ENCODE results near the gene CENPC.
"Not testable (repeated sequence)": the region's sequence is repeated elsewhere in the genome, so short reads cannot be mapped to it uniquely, and the experiment has no call there.

Gene CENPC

GRCh38 chr4:67524140-67524539 lies 21.2 kb downstream of the CENPC start:
- not testable (repeated sequence) for H3K4me3 ChIP-seq (ENCODE audit: low read depth, low read length); H3K27me3 ChIP-seq (ENCODE audit: control insufficient read depth, insufficient read depth, low read length); H3K9me3 ChIP-seq (ENCODE audit: control insufficient read depth, insufficient read depth, low read length); H3K27ac ChIP-seq (ENCODE audit: low read depth, low read length); H3K4me1 ChIP-seq (ENCODE audit: control insufficient read depth, insufficient read depth, low read length); H3K9ac ChIP-seq (ENCODE audit: low read depth, low read length)
- peaks cover 15% of the 10 kb centered on the region for H3K36me3 ChIP-seq (ENCODE audit: control insufficient read depth, insufficient read depth, low read length)

- Histone ChIP-seq H3K4me3 (ENCODE audit: low read depth, low read length) (no peak overlapping the region), H3K9me3 (ENCODE audit: control insufficient read depth, insufficient read depth, low read length) (no peaks in the 10 kb centered on the region), H3K9ac (ENCODE audit: low read depth, low read length) (no peak overlapping the region), H3K27me3 (ENCODE audit: control insufficient read depth, insufficient read depth, low read length) (no peaks in the 10 kb centered on the region), H3K4me1 (ENCODE audit: control insufficient read depth, insufficient read depth, low read length) (no peaks in the 10 kb centered on the region), H3K36me3 (ENCODE audit: control insufficient read depth, insufficient read depth, low read length) (peaks cover 14% of the 10 kb centered on the region), H3K27ac (ENCODE audit: low read depth, low read length) (no peak overlapping the region)
Observed at GRCh38 chr4:67522851-67523671, 22.2 kb downstream of the CENPC start.

GRCh38 chr4:67522230-67522629 lies 23.1 kb downstream of the CENPC start:
- no peak overlapping the region for H3K9ac ChIP-seq (ENCODE audit: low read depth, low read length)

GRCh38 chr4:67521506-67521905 lies 23.8 kb downstream of the CENPC start:
- Histone ChIP-seq H3K27ac (ENCODE audit: low read depth, low read length) (no peak overlapping the region), H3K27me3 (ENCODE audit: control insufficient read depth, insufficient read depth, low read length) (no peaks in the 10 kb centered on the region), H3K9me3 (ENCODE audit: control insufficient read depth, insufficient read depth, low read length) (no peaks in the 10 kb centered on the region), H3K4me1 (ENCODE audit: control insufficient read depth, insufficient read depth, low read length) (no peaks in the 10 kb centered on the region), H3K36me3 (ENCODE audit: control insufficient read depth, insufficient read depth, low read length) (peaks cover 23% of the 10 kb centered on the region), H3K4me3 (ENCODE audit: low read depth, low read length) (no peak overlapping the region), H3K9ac (ENCODE audit: low read depth, low read length) (no peak overlapping the region)

More at GRCh38 chr4:67522230-67522629, 23.1 kb downstream of the CENPC start:
- H3K27ac ChIP-seq (ENCODE audit: low read depth, low read length) = no peak overlapping the region
- no peaks in the 10 kb centered on the region for H3K27me3 ChIP-seq (ENCODE audit: control insufficient read depth, insufficient read depth, low read length)
- H3K4me1 ChIP-seq (ENCODE audit: control insufficient read depth, insufficient read depth, low read length) = no peaks in the 10 kb centered on the region
- peaks cover 17% of the 10 kb centered on the region for H3K36me3 ChIP-seq (ENCODE audit: control insufficient read depth, insufficient read depth, low read length)
- no peak overlapping the region for H3K4me3 ChIP-seq (ENCODE audit: low read depth, low read length)
- no peaks in the 10 kb centered on the region for H3K9me3 ChIP-seq (ENCODE audit: control insufficient read depth, insufficient read depth, low read length)

GRCh38 chr4:67520141-67520540 lies 25.2 kb downstream of the CENPC start:
- Histone ChIP-seq H3K36me3 (ENCODE audit: control insufficient read depth, insufficient read depth, low read length) (peaks cover 24% of the 10 kb centered on the region), H3K9ac (ENCODE audit: low read depth, low read length) (no peak overlapping the region)

GRCh38 chr4:67512501-67512900 lies 32.8 kb downstream of the CENPC start:
- Histone ChIP-seq H3K27me3 (ENCODE audit: control insufficient read depth, insufficient read depth, low read length) (no peaks in the 10 kb centered on the region), H3K4me1 (ENCODE audit: control insufficient read depth, insufficient read depth, low read length) (no peaks in the 10 kb centered on the region), H3K27ac (ENCODE audit: low read depth, low read length) (no peak overlapping the region), H3K4me3 (ENCODE audit: low read depth, low read length) (no peak overlapping the region), H3K9ac (ENCODE audit: low read depth, low read length) (no peak overlapping the region), H3K36me3 (ENCODE audit: control insufficient read depth, insufficient read depth, low read length) (peaks cover 77% of the 10 kb centered on the region), H3K9me3 (ENCODE audit: control insufficient read depth, insufficient read depth, low read length) (no peaks in the 10 kb centered on the region)

More at GRCh38 chr4:67520141-67520540, 25.2 kb downstream of the CENPC start:
- no peaks in the 10 kb centered on the region for H3K9me3 ChIP-seq (ENCODE audit: control insufficient read depth, insufficient read depth, low read length)
- no peaks in the 10 kb centered on the region for H3K4me1 ChIP-seq (ENCODE audit: control insufficient read depth, insufficient read depth, low read length)
- no peaks in the 10 kb centered on the region for H3K27me3 ChIP-seq (ENCODE audit: control insufficient read depth, insufficient read depth, low read length)
- H3K4me3 ChIP-seq (ENCODE audit: low read depth, low read length) = no peak overlapping the region
- H3K27ac ChIP-seq (ENCODE audit: low read depth, low read length) = no peak overlapping the region

GRCh38 chr4:67500373-67500772 lies 44.9 kb downstream of the CENPC start:
- no peaks in the 10 kb centered on the region for H3K27me3 ChIP-seq (ENCODE audit: control insufficient read depth, insufficient read depth, low read length)
- H3K4me3 ChIP-seq (ENCODE audit: low read depth, low read length) = no peak overlapping the region
- no peak overlapping the region for H3K27ac ChIP-seq (ENCODE audit: low read depth, low read length)
- peaks cover 12% of the 10 kb centered on the region for H3K36me3 ChIP-seq (ENCODE audit: control insufficient read depth, insufficient read depth, low read length)
- no peaks in the 10 kb centered on the region for H3K4me1 ChIP-seq (ENCODE audit: control insufficient read depth, insufficient read depth, low read length)
- no peaks in the 10 kb centered on the region for H3K9me3 ChIP-seq (ENCODE audit: control insufficient read depth, insufficient read depth, low read length)
- H3K9ac ChIP-seq (ENCODE audit: low read depth, low read length) = no peak overlapping the region

GRCh38 chr4:67499799-67500198 lies 45.5 kb downstream of the CENPC start:
- Histone ChIP-seq H3K36me3 (ENCODE audit: control insufficient read depth, insufficient read depth, low read length) (peaks cover 17% of the 10 kb centered on the region), H3K4me1 (ENCODE audit: control insufficient read depth, insufficient read depth, low read length) (no peaks in the 10 kb centered on the region), H3K9me3 (ENCODE audit: control insufficient read depth, insufficient read depth, low read length) (no peaks in the 10 kb centered on the region), H3K9ac (ENCODE audit: low read depth, low read length) (no peak overlapping the region), H3K27ac (ENCODE audit: low read depth, low read length) (no peak overlapping the region), H3K4me3 (ENCODE audit: low read depth, low read length) (no peak overlapping the region), H3K27me3 (ENCODE audit: control insufficient read depth, insufficient read depth, low read length) (no peaks in the 10 kb centered on the region)

- H3K9me3 ChIP-seq (ENCODE audit: control insufficient read depth, insufficient read depth, low read length) = no peaks in the 10 kb centered on the region
- no peak overlapping the region for H3K9ac ChIP-seq (ENCODE audit: low read depth, low read length)
- peaks cover under 1% of the 10 kb centered on the region; the same call in 1 of the 2 replicates for H3K4me1 ChIP-seq (ENCODE audit: control insufficient read depth, insufficient read depth, low read length)
- H3K36me3 ChIP-seq (ENCODE audit: control insufficient read depth, insufficient read depth, low read length) = peaks cover 17% of the 10 kb centered on the region
- no peak overlapping the region for H3K4me3 ChIP-seq (ENCODE audit: low read depth, low read length)
- no peaks in the 10 kb centered on the region for H3K27me3 ChIP-seq (ENCODE audit: control insufficient read depth, insufficient read depth, low read length)
- H3K27ac ChIP-seq (ENCODE audit: low read depth, low read length) = no peak overlapping the region
Observed at GRCh38 chr4:67483868-67484602, 61.3 kb downstream of the CENPC start.

- no peak overlapping the region for H3K27ac ChIP-seq (ENCODE audit: low read depth, low read length)
- H3K9me3 ChIP-seq (ENCODE audit: control insufficient read depth, insufficient read depth, low read length) = no peaks in the 10 kb centered on the region
- no peak overlapping the region for H3K4me3 ChIP-seq (ENCODE audit: low read depth, low read length)
- H3K4me1 ChIP-seq (ENCODE audit: control insufficient read depth, insufficient read depth, low read length) = peaks cover 19% of the 10 kb centered on the region
- H3K36me3 ChIP-seq (ENCODE audit: control insufficient read depth, insufficient read depth, low read length) = peaks cover 3% of the 10 kb centered on the region
- no peak overlapping the region for H3K9ac ChIP-seq (ENCODE audit: low read depth, low read length)
- H3K27me3 ChIP-seq (ENCODE audit: control insufficient read depth, insufficient read depth, low read length) = no peaks in the 10 kb centered on the region
Observed at GRCh38 chr4:67480810-67481209, 64.5 kb downstream of the CENPC start.

- Histone ChIP-seq H3K4me1 (ENCODE audit: control insufficient read depth, insufficient read depth, low read length) (peaks cover 19% of the 10 kb centered on the region), H3K4me3 (ENCODE audit: low read depth, low read length) (no peak overlapping the region), H3K27me3 (ENCODE audit: control insufficient read depth, insufficient read depth, low read length) (no peaks in the 10 kb centered on the region), H3K9me3 (ENCODE audit: control insufficient read depth, insufficient read depth, low read length) (no peaks in the 10 kb centered on the region), H3K36me3 (ENCODE audit: control insufficient read depth, insufficient read depth, low read length) (peaks cover 30% of the 10 kb centered on the region), H3K27ac (ENCODE audit: low read depth, low read length) (no peak overlapping the region), H3K9ac (ENCODE audit: low read depth, low read length) (no peak overlapping the region)
Observed at GRCh38 chr4:67475155-67475554, 70.1 kb downstream of the CENPC start.

Data from HUES48 (cell line).